Endothelial cell of umbilical vein (primary cell): ENCODE measurements around the gene FHIP1B. TPM values are rescaled to one million over a fixed set of nuclear protein-coding genes. Genes with fewer than 3 reads are reported as not detected.

Experiments
- BruUV-seq: library from RNA; stranded (reverse); fragments of 400-500 nt; replicated peaks from 2 replicates; lab custom pipeline; 2021; lab: Mats Ljungman, UMichigan
- CTCF ChIA-PET: fragments of 300-600, 350-600 bp; sonication (Branson Sonifier 250); formaldehyde crosslinking; loops from one replicate; lab custom pipeline; 2021; ENCODE audit warnings: antibody characterized with exemption, inconsistent platforms; lab: Charles Lee
- POLR2A ChIA-PET: fragments of 300-600, 350-600 bp; sonication (Branson Sonifier 250); formaldehyde crosslinking; loops from one replicate; lab custom pipeline; 2021; ENCODE audit warnings: antibody characterized with exemption, inconsistent platforms; lab: Charles Lee
- DNase-seq: peaks from one replicate; pipeline ENCODE4 v3.0.0-alpha.2; 2011; ENCODE audit warnings: low read depth, low spot score
- FAIRE-seq: peaks from 2 replicates; lab custom pipeline; 2011; peaks lifted over from hg19 to GRCh38; lab: Jason Lieb, UNC
- H2AFZ ChIP-seq: 2 replicates; pipeline ENCODE4 v1.6.0; 2012; ENCODE audit warnings: low read depth, low read length, control low read depth, inconsistent platforms
- H3K27ac ChIP-seq: 2 replicates; pipeline ENCODE4 v1.5.1; 2011; ENCODE audit warnings: low read depth, mild to moderate bottlenecking, control low read depth, low read length, moderate library complexity; ENCODE audit not compliant: insufficient read depth
- H3K27me3 ChIP-seq, 2 experiments: 2 replicates each; pipeline versions ENCODE4 v1.6.0 to v1.6.1; 2011; ENCODE audit warnings: low read length in 2 of 2, mixed read lengths in 1 of 2; ENCODE audit not compliant: control insufficient read depth in 2 of 2, insufficient read depth in 2 of 2
- H3K36me3 ChIP-seq, 2 experiments: 2 replicates in 1 of 2; 3 replicates in 1 of 2; pipeline ENCODE4 v1.5.1; 2011; ENCODE audit warnings: low read length in 2 of 2, mild to moderate bottlenecking in 1 of 2, moderate library complexity in 1 of 2; ENCODE audit not compliant: control insufficient read depth in 2 of 2, insufficient read depth in 2 of 2; ENCODE audit errors: extremely low read depth in 1 of 2
- H3K4me1 ChIP-seq: 3 replicates; pipeline ENCODE4 v1.5.1; 2011; ENCODE audit warnings: mild to moderate bottlenecking, low read length; ENCODE audit not compliant: control insufficient read depth, insufficient read depth; ENCODE audit errors: extremely low read depth
- H3K4me2 ChIP-seq: 2 replicates; pipeline ENCODE4 v1.6.1; 2011; ENCODE audit warnings: low read length, control low read depth, mixed read lengths; ENCODE audit not compliant: insufficient read depth
- H3K4me3 ChIP-seq, 3 experiments: fragments of 200-600 bp in 1 of 3; sonication (generic), shearing (Covaris generic) in 1 of 3; replicated peaks in 1 of 3; 2 replicates each; pipeline ENCODE4 v1.5.1; 2011 to 2016; ENCODE audit warnings: control low read depth in 3 of 3, low read length in 3 of 3, mild to moderate bottlenecking in 2 of 3, inconsistent platforms in 1 of 3, low read depth in 1 of 3, moderate library complexity in 1 of 3; ENCODE audit not compliant: insufficient read depth in 1 of 3
- H3K79me2 ChIP-seq: 2 replicates; pipeline ENCODE4 v1.6.0; 2012; ENCODE audit warnings: low read length, inconsistent platforms; ENCODE audit not compliant: control insufficient read depth, insufficient read depth
- H3K9ac ChIP-seq: replicated peaks from 2 replicates; pipeline ENCODE3; 2011; ENCODE audit warnings: low read length, control low read depth; ENCODE audit not compliant: insufficient read depth; ENCODE audit errors: extremely low read depth
- H3K9me1 ChIP-seq: replicated peaks from 3 replicates; pipeline ENCODE4 v1.6.0; 2011; ENCODE audit warnings: mild to moderate bottlenecking, low read length; ENCODE audit not compliant: control insufficient read depth, insufficient read depth; ENCODE audit errors: extremely low read depth
- H3K9me3 ChIP-seq: replicated peaks from 2 replicates; pipeline ENCODE4 v1.5.1; 2012; ENCODE audit warnings: low read length, inconsistent platforms; ENCODE audit not compliant: control insufficient read depth, insufficient read depth
- H4K20me1 ChIP-seq: replicated peaks from 2 replicates; pipeline ENCODE3; 2011; ENCODE audit warnings: mild to moderate bottlenecking, low read length; ENCODE audit not compliant: control insufficient read depth, insufficient read depth; ENCODE audit errors: extremely low read depth
- CTCF ChIP-seq, 2 donors: IDR thresholded peaks; 1 replicate in 1 of 2; 2 replicates in 1 of 2; pipeline ENCODE4 v1.5.1; 2011; ENCODE audit warnings: low read length in 2 of 2, mild to moderate bottlenecking in 2 of 2, moderate library complexity in 2 of 2, control low read depth in 1 of 2, inconsistent platforms in 1 of 2, low read depth in 1 of 2; ENCODE audit not compliant: insufficient read depth in 1 of 2; ENCODE audit errors: extremely low read depth in 1 of 2
- EZH2 ChIP-seq: IDR thresholded peaks from 2 replicates; pipeline ENCODE4 v1.6.1; 2012; ENCODE audit warnings: borderline replicate concordance, low read depth, mild to moderate bottlenecking, moderate library complexity, low read length, inconsistent platforms; ENCODE audit not compliant: severe bottlenecking
- FOS ChIP-seq: IDR thresholded peaks from 2 replicates; pipeline ENCODE4 v1.6.1; 2011; ENCODE audit warnings: mild to moderate bottlenecking, low read length, moderate library complexity, borderline replicate concordance; ENCODE audit not compliant: insufficient read depth
- GATA2 ChIP-seq: IDR thresholded peaks from 2 replicates; pipeline ENCODE4 v1.7.0; 2011; ENCODE audit warnings: low read depth, mild to moderate bottlenecking, moderate library complexity, mixed read lengths, low read length; ENCODE audit not compliant: insufficient read length, insufficient read depth
- JUN ChIP-seq: IDR thresholded peaks from 2 replicates; pipeline ENCODE4 v1.6.1; 2011; ENCODE audit warnings: borderline replicate concordance, low read depth; ENCODE audit not compliant: insufficient read length, insufficient read depth
- MAX ChIP-seq: IDR thresholded peaks from 2 replicates; pipeline ENCODE4 v1.6.1; 2011; ENCODE audit not compliant: insufficient read depth, insufficient read length
- MYC ChIP-seq: IDR thresholded peaks from one replicate; pipeline ENCODE4 v1.6.1; 2011; ENCODE audit warnings: mild to moderate bottlenecking, low read depth, low read length
- POLR2A ChIP-seq: IDR thresholded peaks from 2 replicates; pipeline ENCODE4 v1.6.1; 2012; ENCODE audit warnings: low read depth, mild to moderate bottlenecking, control low read depth, low read length
- POLR2AphosphoS5 ChIP-seq: IDR thresholded peaks from 2 replicates; pipeline ENCODE4 v1.6.1; 2012; ENCODE audit warnings: low read depth, mild to moderate bottlenecking, control low read depth, low read length, moderate library complexity; ENCODE audit not compliant: insufficient read depth
- dilution Hi-C: fragments of 300-500 bp; cut with MboI; formaldehyde crosslinking; loops from one replicate; pipeline ENCODE4 v1.15.0; 2019; ENCODE audit warnings: low sequenced_read_pairs; ENCODE audit not compliant: extremely low pct_ligation_motif_present
- intact Hi-C: fragments of 100-400 bp; cut with micrococcal nuclease; formaldehyde crosslinking; loops from one replicate; pipeline ENCODE4 v1.10.0; 2022
- polyA plus RNA-seq, 4 experiments: library from polyadenylated mRNA; depleted of rRNA in 3 of 4; stranded (reverse) in 3 of 4; unstranded in 1 of 4; fragments of >200 nt; gene quantifications; 2 replicates each; pipeline versions ENCODE4 v1.2.1 to v1.2.3, GENCODE V29; 2011 to 2012; ENCODE audit warnings: missing spikeins in 1 of 4
- total RNA-seq: library from RNA; stranded (reverse); gene quantifications from 2 replicates; pipeline ENCODE4 v1.2.3, GENCODE V29; 2021

FHIP1B gene
- total and polyA plus RNA-seq, 2 donors (not counting 3 experiments of a cell fraction or from before 2014, with no cell fraction given): 21.3 to 50.1 TPM

GRCh38 chr11:6240781-6241180, 6.3 kb upstream of the FHIP1B start:
- Histone ChIP-seq H2AFZ (no peak overlapping the region), H3K9me1 (no peaks in the 10 kb centered on the region), H3K4me1 (no peaks in the 10 kb centered on the region), H3K27me3 (peaks cover 14% of the 10 kb centered on the region in 2 experiments), H3K9me3 (no peaks in the 10 kb centered on the region), H3K4me3 (no peak overlapping the region), H3K4me2 (no peak overlapping the region), H3K27ac (no peak overlapping the region), H3K9ac (no peak overlapping the region), H3K36me3 (no peaks in the 10 kb centered on the region), H4K20me1 (no peaks in the 10 kb centered on the region), H3K79me2 (no peaks in the 10 kb centered on the region)
- CTCF ChIA-PET: interaction anchor here (1.1 to 4.1 kb wide), 2 partner anchors 11 to 112 kb away, joined by 3 to 15 read pairs; no protein-coding TSS in a partner anchor
- dilution Hi-C loops: no loop called here
- intact Hi-C loops: no loop called here
- FAIRE-seq (no peak), DNase-seq (no peak)
- BruUV-seq: no TSS peak
- TF ChIP-seq GATA2: no peak
- TF ChIP-seq EZH2: no peak
- no peak for TF ChIP-seq POLR2A
- TF ChIP-seq FOS: no peak
- POLR2A ChIA-PET: no interaction called here

GRCh38 chr11:6240139-6240538, 5.7 kb upstream of the FHIP1B start:
- H3K36me3 ChIP-seq: no peaks in the 10 kb centered on the region
- H2AFZ ChIP-seq: no peak overlapping the region
- H3K27me3 ChIP-seq: peaks cover 12 to 14% of the 10 kb centered on the region in 2 experiments
- ChIA-PET POLR2A (no interaction called here), CTCF (interaction anchor here (1.1 to 4.1 kb wide), 2 partner anchors 11 to 113 kb away, joined by 3 to 15 read pairs; no protein-coding TSS in a partner anchor)
- no peak overlapping the region for H3K4me3 ChIP-seq
- no peaks in the 10 kb centered on the region for H3K4me1 ChIP-seq
- dilution Hi-C loops: no loop called here
- H3K27ac ChIP-seq: no peak overlapping the region
- intact Hi-C loops: no loop called here
- no peaks in the 10 kb centered on the region for H4K20me1 ChIP-seq
- H3K79me2 ChIP-seq: no peaks in the 10 kb centered on the region
- no TSS peak for BruUV-seq
- no peak overlapping the region for H3K4me2 ChIP-seq
- H3K9me1 ChIP-seq: no peaks in the 10 kb centered on the region
- no peaks in the 10 kb centered on the region for H3K9me3 ChIP-seq
- DNase-seq (no peak), FAIRE-seq (no peak)
- no peak overlapping the region for H3K9ac ChIP-seq
- TF ChIP-seq MYC (no peak), JUN (no peak), POLR2AphosphoS5 (no peak), EZH2 (no peak), POLR2A (no peak), MAX (no peak), GATA2 (no peak), CTCF (IDR thresholded peaks at IDR 0.05; ENCODE audit: extremely low read depth in 1 of 2, insufficient read depth in 1 of 2, low read depth in 1 of 2, low read length in 2 of 2) (no peak), FOS (no peak)
